Panc1 (cell line): ENCODE measurements around the gene SSBP4.

Experiments
- CTCF ChIP-seq: fragments of 450-650 bp; IDR thresholded peaks from 2 replicates; pipeline ENCODE4 v1.5.1; 2017; ENCODE audit warnings: mild to moderate bottlenecking
- POLR2AphosphoS5 ChIP-seq: IDR thresholded peaks from 2 replicates; pipeline ENCODE4 v1.6.1; 2012; ENCODE audit warnings: mild to moderate bottlenecking, low read depth, low read length, moderate library complexity
- REST ChIP-seq, 2 experiments: IDR thresholded peaks; 2 replicates each; pipeline ENCODE4 v1.6.1; 2011 to 2012; ENCODE audit warnings: low read depth in 2 of 2, control low read depth in 1 of 2, low read length in 1 of 2, mild to moderate bottlenecking in 1 of 2, moderate library complexity in 1 of 2; ENCODE audit not compliant: insufficient read depth in 1 of 2
- SIN3A ChIP-seq: IDR thresholded peaks from 2 replicates; pipeline ENCODE4 v1.6.1; 2012; ENCODE audit warnings: low read depth, mild to moderate bottlenecking, low read length, moderate library complexity, borderline replicate concordance; ENCODE audit not compliant: insufficient read depth
- TCF7L2 ChIP-seq: IDR thresholded peaks from 2 replicates; pipeline ENCODE4 v1.6.1; 2011; ENCODE audit warnings: mild to moderate bottlenecking, low read depth, low read length, inconsistent platforms

DNA sequence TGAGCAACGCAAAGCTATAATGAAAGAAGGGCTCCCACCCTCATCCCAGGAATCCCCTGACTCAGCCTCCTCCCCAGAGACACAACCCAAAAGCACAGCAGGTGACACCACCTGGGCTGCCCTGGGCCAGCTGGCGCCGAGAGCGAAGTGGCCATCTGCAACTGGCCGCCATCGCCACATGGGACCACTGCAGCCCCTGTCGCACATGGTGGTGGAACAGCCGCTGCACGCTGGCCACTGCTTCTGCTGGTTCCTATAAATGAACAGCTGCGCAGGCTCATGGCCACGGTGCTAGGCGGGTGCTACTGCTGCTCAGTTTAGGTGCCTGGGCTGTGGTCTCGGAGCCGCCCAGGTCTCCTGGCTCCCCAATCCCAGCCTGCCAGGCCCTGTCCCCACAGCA, 30.4 kb downstream of the SSBP4 start:
- TF ChIP-seq CTCF (no peak), REST (IDR thresholded peaks at IDR 0.05; ENCODE audit: insufficient read depth in 1 of 2, low read depth in 2 of 2, low read length in 1 of 2) (no peak), POLR2AphosphoS5 (no peak), TCF7L2 (no peak), SIN3A (no peak)
